Effector memory CD4-positive, alpha-beta T cell (primary cell): Measurements from ENCODE around the gene ETV6.

Source experiments
- DNase-seq, 3 donors: peaks; one replicate each; pipeline ENCODE4 v3.0.0-alpha.2; 2020
- H3K27ac ChIP-seq: 2 replicates; pipeline ENCODE4 v1.7.0; 2013; ENCODE audit warnings: mild to moderate bottlenecking, low read length, moderate library complexity; ENCODE audit not compliant: insufficient read depth, poor library complexity, severe bottlenecking
- H3K27me3 ChIP-seq: replicated peaks from 2 replicates; pipeline ENCODE4 v1.7.0; 2013; ENCODE audit warnings: mild to moderate bottlenecking, low read length; ENCODE audit not compliant: insufficient read depth, control insufficient read depth, poor library complexity, severe bottlenecking
- H3K36me3 ChIP-seq: 2 replicates; pipeline ENCODE4 v1.7.0; 2013; ENCODE audit warnings: mild to moderate bottlenecking, low read length, moderate library complexity; ENCODE audit not compliant: control insufficient read depth, insufficient read depth
- H3K4me1 ChIP-seq: 2 replicates; pipeline ENCODE4 v1.7.0; 2013; ENCODE audit warnings: low read length, mild to moderate bottlenecking; ENCODE audit not compliant: control insufficient read depth, insufficient read depth, poor library complexity, severe bottlenecking
- H3K4me3 ChIP-seq: 2 replicates; pipeline ENCODE4 v1.7.0; 2013; ENCODE audit warnings: low read length, low read depth, mild to moderate bottlenecking; ENCODE audit not compliant: insufficient read depth, poor library complexity, severe bottlenecking
- H3K9me3 ChIP-seq: 2 replicates; pipeline ENCODE4 v1.7.0; 2013; ENCODE audit warnings: mild to moderate bottlenecking, low read length, moderate library complexity; ENCODE audit not compliant: control insufficient read depth

ETV6 gene

DNA sequence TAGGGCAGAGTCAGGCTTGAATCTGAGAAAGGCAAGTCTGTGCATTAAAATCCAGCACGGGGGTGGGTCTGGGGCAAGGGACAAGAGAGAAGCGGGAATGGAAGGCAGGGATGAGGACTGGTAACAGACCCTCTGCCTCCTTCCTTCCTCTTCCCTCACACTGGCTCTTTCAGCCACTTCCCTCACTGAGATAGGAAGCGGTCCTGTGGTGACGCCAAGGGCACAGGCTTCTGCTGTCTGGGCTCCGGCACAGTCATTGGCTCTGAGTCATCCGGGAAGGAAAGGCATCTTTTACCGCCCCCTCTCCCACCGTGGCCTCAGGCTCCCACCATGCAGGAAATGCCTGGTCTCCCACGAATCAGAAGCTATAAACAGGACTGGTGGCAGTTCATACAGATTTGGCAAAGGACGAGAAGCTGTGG is 70.2 kb downstream of the ETV6 start:
- peak in 1 of 3 donors; percentile 12 for DNase-seq
- no peaks in the 10 kb centered on the region for H3K9me3 ChIP-seq
- H3K4me3 ChIP-seq: no peak overlapping the region
- H3K27ac ChIP-seq: no peak overlapping the region
- no peaks in the 10 kb centered on the region for H3K27me3 ChIP-seq
- no peaks in the 10 kb centered on the region for H3K36me3 ChIP-seq
- peaks cover 7% of the 10 kb centered on the region for H3K4me1 ChIP-seq

DNA sequence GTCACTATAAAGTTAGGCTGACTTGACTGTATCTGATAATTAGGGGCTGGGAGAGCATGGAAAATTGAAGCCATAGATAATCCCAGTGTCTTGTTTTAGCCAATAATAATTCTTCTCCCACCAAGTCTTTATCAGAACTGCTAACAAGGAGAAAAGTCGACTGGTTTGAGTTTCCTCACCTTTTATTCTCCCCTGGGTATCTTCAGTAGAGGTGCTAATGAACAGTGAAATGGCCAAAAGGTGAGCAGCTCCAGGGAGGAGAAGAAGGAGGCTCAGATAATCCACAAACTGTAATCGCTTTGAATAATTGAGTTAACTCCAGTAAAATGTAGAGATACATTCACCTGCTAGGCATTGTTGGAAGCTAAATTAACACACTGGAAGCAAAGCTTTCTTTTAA is 72.6 kb downstream of the ETV6 start:
- Histone ChIP-seq H3K36me3 (no peaks in the 10 kb centered on the region), H3K27me3 (no peaks in the 10 kb centered on the region), H3K9me3 (no peaks in the 10 kb centered on the region), H3K4me1 (peaks cover 14% of the 10 kb centered on the region), H3K4me3 (no peak overlapping the region), H3K27ac (no peak overlapping the region)
- DNase-seq: no peak

DNA sequence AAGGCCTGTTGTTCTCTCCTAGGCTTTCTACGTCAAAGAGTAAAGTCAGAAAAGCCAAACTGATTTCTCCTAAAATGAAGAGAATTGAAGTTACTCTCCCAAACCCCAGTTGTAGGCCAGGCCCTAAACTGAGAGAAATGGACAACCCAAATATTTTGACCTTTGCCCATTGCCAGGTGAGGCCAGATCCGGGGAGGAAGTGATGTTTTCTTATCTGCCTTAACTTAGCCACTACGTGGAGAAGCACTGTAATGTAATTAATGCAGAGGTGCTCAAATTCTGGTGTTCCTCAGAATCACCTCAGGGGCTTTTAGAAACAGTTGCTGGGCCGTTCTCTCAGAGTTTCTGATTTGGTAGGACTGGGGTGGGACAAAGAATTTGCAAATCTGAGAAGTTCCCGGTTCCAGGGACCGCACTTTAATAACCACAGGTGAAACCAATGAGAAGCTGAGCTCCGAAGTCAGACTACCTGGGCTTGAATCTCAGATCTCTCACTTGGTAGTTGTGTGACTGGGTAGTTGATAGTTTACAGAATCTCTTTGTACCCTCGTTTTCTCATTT is 73.2 kb downstream of the ETV6 start:
- peaks cover 19% of the 10 kb centered on the region for H3K4me1 ChIP-seq
- H3K27me3 ChIP-seq: no peaks in the 10 kb centered on the region
- H3K36me3 ChIP-seq: no peaks in the 10 kb centered on the region
- H3K4me3 ChIP-seq: no peak overlapping the region
- H3K27ac ChIP-seq: no peak overlapping the region
- no peak for DNase-seq
- H3K9me3 ChIP-seq: no peaks in the 10 kb centered on the region

DNA sequence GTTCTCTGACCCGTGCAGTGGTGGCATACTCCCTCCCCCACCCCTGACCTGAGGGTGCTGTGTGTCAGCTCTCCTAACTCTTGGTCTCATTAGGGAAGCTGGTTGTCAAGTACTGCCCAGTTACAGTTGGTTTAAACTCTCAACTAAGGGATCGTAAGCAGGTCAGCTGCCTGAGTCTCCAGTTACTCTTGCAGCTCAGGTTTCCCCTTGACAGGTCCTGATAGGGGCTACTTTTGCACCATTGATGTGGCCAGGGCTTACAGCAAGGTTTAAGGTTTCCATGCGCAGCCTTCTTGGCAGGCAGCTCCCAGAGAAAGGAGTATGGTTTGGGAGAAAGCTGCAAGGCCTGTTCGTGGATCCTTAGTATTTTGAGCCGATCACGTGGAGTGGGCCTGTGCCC is 74.5 kb downstream of the ETV6 start:
- H3K4me1 ChIP-seq: peaks cover 24% of the 10 kb centered on the region
- H3K9me3 ChIP-seq: no peaks in the 10 kb centered on the region
- no peak overlapping the region for H3K27ac ChIP-seq
- H3K27me3 ChIP-seq: no peaks in the 10 kb centered on the region
- no peaks in the 10 kb centered on the region for H3K36me3 ChIP-seq
- no peak for DNase-seq
- no peak overlapping the region for H3K4me3 ChIP-seq

DNA sequence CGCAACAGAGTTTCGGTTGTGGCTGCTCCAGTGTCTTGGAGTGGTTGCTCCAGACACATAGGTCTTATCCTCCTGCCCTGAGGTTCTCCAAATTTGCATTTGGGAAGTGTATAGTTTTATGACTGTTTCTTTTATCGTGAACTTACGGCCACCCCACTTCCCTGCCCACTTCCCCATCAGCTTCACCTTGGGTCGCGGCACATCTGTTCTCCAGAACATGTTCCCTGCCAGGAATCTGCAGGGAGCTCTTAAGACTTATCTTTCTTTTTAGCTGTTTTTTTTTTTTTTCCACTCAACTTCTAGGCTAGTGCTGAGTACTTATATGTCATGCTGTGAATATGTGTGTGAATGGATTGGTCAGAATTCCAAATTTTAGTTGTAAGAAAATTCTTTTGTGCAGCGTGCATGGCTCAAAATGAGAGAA is 75.4 kb downstream of the ETV6 start:
- peaks cover 21% of the 10 kb centered on the region for H3K4me1 ChIP-seq
- DNase-seq: no peak

DNA sequence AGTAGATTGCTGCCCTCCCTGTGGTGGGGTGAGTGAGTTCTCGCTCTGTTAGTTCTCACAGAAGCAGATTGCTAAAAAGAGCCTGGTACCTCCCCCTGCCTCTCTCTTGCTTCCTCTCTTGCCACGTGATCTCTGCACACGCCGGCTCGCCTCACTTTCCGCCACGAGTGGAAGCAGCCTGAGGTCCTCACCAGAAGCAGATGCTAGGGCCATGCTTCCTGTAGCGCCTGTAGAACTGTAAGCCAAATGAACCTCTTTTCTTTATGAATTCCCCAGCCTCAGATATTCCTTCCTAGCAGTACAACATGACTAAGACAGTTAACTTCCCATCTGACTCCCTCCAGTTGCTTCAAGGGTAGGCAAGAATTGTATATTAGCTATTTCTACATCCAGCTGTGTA is 76.2 kb downstream of the ETV6 start:
- no peak overlapping the region for H3K27ac ChIP-seq
- no peaks in the 10 kb centered on the region for H3K9me3 ChIP-seq
- H3K36me3 ChIP-seq: no peaks in the 10 kb centered on the region
- peaks cover 28% of the 10 kb centered on the region for H3K4me1 ChIP-seq
- H3K4me3 ChIP-seq: no peak overlapping the region
- DNase-seq: no peak
- H3K27me3 ChIP-seq: no peaks in the 10 kb centered on the region

More for the DNA sequence above, 75.4 kb downstream of the ETV6 start:
- no peaks in the 10 kb centered on the region for H3K27me3 ChIP-seq
- no peak overlapping the region for H3K27ac ChIP-seq
- H3K36me3 ChIP-seq: no peaks in the 10 kb centered on the region
- H3K9me3 ChIP-seq: no peaks in the 10 kb centered on the region
- no peak overlapping the region for H3K4me3 ChIP-seq

DNA sequence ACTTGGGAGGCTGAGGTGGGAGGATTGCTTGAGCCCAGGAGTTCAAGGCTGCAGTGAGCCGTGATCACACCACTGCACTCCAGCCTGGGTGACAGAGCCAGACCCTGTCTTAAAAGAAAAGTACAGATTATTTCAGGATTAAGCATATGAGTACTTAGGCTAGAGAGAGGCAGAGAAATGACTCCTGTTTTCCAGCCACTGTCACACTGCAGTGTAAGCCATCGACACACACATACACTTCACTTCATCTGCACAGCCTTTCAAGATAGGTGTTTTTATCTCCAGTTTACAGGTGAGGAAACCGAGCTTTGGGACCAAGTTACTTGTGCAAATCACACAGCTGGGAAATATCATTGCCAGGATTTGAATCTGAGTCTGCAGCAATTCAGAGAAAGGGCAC is 77.2 kb downstream of the ETV6 start:
- no peaks in the 10 kb centered on the region for H3K27me3 ChIP-seq
- no peak overlapping the region for H3K4me3 ChIP-seq
- H3K4me1 ChIP-seq: peaks cover 32% of the 10 kb centered on the region
- peak overlapping the region; percentile 35 for H3K27ac ChIP-seq
- H3K9me3 ChIP-seq: no peaks in the 10 kb centered on the region
- no peak for DNase-seq
- H3K36me3 ChIP-seq: no peaks in the 10 kb centered on the region

DNA sequence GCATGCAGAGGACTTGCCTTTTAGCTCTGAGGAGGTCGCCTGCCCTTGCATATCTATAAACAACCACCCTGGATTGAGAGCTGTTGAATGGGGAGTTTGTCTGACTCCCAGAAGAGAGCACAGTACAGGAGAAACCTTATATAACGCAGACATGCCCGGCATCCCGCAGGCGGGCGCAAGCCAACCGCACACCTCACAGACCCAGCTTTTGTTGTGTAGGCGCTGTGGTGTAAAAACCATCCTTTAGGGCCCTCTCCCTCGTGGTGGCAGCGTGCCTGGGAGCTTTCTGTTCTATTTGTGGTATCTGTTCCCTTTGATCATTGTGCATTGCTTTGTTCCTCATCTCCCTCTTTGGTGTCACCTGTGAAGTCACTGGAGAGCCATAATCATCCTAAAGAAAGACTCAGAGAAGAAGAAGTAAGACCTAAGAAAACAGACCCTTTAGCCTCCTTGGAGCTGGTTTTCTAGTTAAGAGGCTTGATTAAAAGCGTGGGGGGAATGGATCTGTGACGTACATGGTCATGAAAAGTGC is 77.7 kb downstream of the ETV6 start:
- H3K27me3 ChIP-seq: no peaks in the 10 kb centered on the region
- H3K9me3 ChIP-seq: no peaks in the 10 kb centered on the region
- H3K36me3 ChIP-seq: no peaks in the 10 kb centered on the region
- H3K27ac ChIP-seq: peak overlapping the region; percentile 35
- H3K4me3 ChIP-seq: no peak overlapping the region
- peak in 2 of 3 donors; percentile 11 to 25 for DNase-seq
- H3K4me1 ChIP-seq: peaks cover 37% of the 10 kb centered on the region

DNA sequence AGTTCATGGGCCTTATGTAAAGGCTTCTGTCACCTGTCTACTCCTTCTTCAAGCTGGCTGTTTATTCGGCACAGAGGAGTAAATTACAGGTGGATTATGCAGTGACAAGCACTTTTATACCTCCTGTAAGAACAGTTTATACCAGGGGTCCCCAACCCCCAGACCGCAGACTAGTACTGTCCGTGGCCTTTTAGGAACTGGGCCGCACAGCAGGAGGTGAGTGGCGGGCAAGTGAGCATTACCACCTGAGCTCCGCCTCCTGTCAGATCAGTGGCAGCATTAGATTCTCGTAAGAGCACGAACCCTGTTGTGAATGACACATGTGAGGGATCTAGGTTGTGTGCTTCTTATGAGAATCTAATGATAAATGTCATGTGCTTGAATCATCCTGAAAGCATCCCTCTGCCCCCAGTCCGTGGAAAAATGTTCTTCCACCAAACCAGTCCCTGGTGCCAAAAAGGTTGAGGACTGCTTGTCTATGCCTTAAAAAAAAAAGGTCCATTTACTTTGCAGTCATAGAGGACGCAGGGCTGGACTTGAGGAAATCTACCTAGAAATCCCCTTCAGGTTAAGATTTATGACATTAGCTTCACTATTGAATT is 78.8 kb downstream of the ETV6 start:
- no peak for DNase-seq
- Histone ChIP-seq H3K27ac (no peak overlapping the region), H3K9me3 (no peaks in the 10 kb centered on the region), H3K4me1 (peaks cover 47% of the 10 kb centered on the region), H3K4me3 (no peak overlapping the region), H3K36me3 (no peaks in the 10 kb centered on the region), H3K27me3 (no peaks in the 10 kb centered on the region)

DNA sequence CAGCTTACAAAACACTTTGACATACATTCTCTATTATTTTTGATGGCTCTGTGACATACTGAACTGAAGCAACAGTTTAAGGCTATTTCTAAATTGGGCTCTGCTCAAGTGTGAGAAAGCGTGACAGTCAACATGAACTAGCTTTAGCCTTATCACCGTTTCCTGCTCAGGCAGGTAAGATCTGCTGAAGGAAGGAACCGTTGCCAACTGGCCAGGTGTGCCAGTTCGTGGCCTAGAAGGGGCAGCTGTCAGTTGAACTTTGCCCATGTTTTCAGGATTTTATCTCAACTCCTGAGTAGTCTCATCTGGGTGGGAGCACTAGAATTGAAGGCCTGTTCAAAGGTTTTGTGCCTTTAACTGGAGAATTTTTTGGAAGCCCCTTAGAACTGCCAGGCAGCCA is 79.5 kb downstream of the ETV6 start:
- H3K27ac ChIP-seq: peak overlapping the region; percentile 14
- peaks cover 47% of the 10 kb centered on the region for H3K4me1 ChIP-seq
- H3K4me3 ChIP-seq: no peak overlapping the region
- no peaks in the 10 kb centered on the region for H3K27me3 ChIP-seq
- no peaks in the 10 kb centered on the region for H3K36me3 ChIP-seq
- no peaks in the 10 kb centered on the region for H3K9me3 ChIP-seq
- no peak for DNase-seq
